Superior temporal gyrus (tissue), 1 donor: ENCODE results near the gene PTPRO.

Experiments used
- DNase-seq: peaks from one replicate; pipeline ENCODE4 v3.0.0-alpha.2; 2016; ENCODE audit errors: extremely low spot score

The PTPRO gene

DNA sequence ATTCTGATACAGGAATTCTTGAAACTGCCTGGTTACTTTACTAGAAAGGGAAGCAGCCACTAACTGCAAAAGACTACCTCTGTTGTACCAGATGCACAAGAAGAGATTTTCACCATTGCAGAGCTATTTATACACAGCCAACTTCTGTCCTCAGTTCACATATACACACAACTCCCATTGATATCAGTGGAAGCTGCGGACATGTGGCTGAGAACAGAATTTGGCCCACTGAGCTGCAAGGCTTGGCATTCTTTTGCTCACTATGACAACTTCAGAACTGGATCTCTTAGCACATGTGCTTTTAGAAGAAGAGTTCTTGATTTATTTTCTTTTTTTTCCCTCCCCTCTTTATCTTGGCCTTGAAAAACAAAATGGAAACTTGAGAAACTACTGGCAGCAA is 28.3 kb downstream of the PTPRO start:
- DNase-seq = peak; percentile 55

DNA sequence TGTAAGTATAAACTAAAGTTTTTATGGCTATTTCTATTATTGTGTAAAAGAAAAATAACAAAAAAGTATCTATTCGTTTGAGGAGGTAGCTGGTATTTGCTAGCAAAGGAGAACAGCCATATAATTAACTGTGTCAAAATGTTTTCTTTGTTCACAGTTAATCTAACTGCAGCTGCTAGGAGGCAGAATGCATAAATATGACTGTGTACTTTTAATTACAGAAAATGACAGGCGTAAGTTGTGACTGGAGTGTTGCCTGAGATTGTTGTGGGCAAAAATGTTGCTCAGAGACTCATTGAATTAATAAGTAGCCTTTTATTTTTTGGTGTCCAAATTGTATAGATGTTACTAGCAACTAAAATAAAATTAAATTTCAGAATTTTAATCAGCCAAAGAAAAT is 33.5 kb downstream of the PTPRO start:
- DNase-seq = no peak

DNA sequence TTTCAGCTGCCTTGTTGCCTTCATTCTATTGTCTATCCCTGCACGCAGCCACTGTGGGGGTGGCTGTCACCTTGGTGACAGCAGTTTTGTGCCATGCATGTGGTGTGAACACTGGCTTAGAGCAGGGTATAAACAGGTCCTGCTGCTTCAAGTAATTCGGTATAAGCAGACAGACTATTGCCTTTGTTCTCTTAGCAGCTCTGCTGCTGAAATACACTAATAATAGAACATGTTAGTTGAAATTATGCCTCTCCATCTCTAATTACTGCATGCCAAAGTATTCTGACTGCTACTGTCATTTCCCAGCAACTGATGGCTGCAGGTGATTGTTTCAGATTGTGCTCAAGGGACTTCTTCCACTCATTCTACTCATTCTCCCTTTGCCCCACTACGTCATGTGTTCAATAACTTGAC is 34.6 kb downstream of the PTPRO start:
- no peak for DNase-seq

DNA sequence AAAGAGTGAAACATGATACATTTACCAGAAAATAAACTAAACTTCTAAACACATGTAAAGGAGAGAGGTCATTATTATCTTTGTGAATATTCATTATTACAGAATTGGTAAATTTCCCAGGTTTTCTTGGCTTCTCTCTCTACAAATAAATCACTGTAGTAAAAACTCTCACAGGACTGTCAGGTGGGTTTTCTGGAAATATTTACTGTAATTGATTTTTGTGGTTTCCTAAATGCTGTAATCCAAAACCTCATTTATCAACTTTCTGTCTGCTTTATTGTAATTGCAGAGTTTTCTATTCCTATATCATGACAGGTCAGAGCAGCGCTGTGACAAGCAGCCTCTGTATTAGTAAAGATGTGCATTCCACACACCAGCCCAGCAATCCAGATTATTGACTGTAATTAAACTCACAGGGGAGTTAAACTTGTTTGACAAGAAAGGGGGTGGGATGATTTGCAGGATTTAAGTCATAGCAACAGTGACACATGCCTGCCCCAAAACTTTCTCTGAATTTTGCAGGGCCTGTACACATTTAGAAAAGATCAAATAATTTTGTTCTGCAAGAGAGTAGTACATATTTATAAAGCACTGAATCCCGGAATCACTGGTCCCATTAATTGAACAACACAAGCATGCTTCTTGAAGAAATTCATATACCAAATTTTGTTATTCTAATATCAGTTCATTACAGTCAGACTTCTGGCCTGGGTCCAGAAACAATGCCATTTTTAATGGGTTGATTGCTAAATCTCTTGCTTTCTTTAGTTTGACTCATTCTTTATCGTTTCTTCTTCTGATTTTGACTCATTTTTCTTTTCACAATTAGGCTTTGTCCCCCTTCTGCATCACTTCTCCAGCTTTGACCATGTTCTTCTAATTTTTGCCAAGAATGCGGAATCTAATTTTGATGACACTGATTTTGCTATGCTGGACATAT is 42.2 kb downstream of the PTPRO start:
- no peak for DNase-seq

DNA sequence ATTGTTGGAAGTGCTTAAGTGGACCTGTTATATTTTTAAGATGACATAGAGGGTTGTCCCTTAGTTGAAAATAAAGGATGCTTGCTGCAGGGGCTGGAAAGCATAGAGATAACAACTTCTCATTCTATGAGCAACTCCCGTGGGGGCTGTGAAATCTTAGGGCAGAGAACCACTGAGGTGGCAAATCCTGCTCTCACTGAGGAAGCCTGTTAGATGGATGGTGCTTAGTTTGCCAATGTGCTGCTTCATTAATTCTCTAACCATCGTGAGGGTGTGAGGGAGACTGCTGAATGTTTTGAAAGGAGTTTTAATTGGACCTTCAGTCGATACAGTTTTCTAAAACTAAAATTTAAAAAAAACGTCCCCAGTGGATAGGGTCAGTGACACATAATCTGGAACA is 46.5 kb downstream of the PTPRO start:
- no peak for DNase-seq

DNA sequence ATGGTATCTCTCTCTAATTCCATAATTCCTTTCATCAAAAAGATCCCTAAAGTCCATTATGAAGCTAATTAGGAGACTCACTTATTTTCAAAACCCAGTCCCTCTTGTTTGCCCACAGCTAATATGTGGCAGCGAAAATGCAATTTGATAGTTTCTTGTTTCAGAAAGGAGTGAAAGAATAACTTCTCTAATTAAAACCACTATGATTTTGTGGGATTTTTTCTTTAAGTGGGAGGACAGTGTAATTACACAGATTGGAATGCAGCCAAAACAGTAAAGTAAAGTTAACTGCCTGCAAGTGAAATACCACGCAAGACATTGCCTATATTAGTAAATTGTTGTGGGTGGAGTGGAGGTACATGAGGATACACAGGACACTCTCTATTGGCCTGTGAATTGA is 50.0 kb downstream of the PTPRO start:
- DNase-seq = no peak

DNA sequence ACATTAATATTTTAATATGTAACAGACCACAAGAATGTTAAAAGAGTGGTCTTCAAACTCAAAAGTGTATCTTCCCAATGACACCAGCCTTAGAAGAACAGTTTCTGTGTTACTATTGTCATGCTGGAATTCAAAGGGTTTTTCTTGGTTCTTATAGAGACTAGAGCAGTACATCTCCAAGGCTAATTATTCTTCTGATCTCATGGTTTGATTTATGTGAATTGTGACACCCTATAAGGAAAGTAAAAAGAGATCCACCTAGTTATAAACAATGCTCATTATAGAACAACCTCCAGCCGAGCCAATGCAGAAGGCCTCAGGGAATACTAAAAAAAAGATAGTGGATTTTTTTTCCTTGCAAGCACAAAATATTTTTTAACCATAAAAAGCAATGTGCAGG is 65.5 kb downstream of the PTPRO start:
- DNase-seq = no peak

DNA sequence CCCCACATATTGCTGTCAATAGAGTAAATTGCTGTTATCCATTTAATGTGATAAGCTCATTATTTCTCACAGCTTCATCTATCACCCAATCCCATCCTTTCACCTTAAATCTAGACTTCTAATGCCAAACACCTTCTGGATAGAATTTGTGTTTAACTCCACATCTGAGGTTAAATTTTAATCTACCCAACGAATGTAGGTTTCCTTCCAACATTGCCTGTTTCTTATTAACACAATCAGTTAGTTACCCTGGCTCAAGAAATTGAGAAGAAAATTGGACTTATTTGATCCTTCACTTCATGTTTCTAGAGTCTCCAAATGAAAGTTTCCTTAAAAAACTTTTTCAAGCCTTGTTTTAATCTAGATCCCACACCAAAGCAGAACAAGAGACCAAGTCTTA is 67.3 kb downstream of the PTPRO start:
- no peak for DNase-seq

DNA sequence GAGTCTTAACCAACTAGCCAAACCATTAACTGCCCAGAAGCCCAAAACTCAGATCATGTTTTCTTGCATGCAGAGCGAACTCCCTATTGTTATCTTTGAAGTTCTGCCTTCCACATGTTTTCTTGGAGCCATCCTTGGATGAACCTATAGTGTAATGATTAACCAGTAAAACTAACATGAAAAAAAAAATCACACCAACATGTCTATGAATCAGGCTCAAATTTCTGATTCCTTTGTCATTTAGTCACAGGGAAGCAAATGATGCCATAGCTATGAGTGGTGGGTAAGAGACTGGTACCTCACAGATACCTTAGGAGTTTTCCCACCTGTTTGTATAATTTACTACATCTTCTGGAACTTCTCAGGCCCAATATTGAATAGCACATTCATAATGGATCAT is 70.7 kb downstream of the PTPRO start:
- no peak for DNase-seq

DNA sequence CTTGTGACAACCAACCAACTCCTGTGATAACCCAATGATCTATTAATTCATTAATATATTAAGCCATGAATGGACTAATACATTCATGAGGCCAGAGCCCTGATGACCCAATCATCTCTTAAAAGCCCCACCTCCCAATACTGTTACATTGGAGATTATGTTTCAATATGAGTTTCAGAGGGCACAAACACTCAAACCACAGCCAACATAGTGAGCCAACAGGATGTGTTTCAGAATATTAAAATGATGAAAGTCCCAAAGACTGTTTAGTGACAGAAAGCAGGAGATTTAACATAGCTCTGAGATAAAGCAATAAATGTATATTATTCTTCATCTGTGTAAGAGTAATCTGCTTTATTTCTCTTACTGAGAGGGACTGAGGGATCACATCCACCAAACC is 71.7 kb downstream of the PTPRO start:
- no peak for DNase-seq

DNA sequence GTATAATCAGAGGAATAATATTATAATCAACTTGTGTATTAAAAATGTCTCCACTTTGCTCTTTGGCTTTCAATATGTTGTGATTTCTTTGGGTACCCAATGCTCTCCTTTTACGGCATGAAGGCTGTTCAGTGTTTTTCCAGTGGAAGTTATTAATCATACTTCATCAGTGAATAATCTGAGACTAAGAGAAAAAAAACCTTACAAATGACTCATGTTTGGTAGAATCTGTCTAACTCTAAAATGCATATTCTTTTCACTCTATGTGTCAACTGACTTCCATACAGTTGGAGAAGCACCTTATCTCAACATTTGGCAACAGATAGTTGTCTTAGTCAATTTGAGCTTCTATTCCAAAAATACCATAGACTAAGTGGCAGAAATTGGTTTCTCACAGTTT is 82.2 kb downstream of the PTPRO start:
- DNase-seq = no peak

DNA sequence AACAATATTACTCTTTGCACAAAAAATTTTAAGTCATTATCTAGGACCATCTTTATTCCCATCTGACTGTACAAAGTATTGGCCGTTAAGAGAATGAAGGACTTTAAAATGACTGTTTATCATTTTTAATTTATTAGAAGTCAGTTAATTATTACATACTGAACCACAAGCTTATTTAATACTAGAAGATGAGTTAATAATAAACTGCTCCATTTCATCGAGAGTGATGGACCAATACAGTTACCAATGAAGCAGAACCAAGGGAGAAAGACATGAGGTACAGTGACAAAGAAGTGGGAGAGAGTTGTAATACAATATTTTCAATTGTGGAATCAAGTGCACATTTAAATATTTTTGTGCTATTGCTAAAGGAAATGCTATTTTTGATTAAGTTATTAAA is 83.3 kb downstream of the PTPRO start:
- no peak for DNase-seq

DNA sequence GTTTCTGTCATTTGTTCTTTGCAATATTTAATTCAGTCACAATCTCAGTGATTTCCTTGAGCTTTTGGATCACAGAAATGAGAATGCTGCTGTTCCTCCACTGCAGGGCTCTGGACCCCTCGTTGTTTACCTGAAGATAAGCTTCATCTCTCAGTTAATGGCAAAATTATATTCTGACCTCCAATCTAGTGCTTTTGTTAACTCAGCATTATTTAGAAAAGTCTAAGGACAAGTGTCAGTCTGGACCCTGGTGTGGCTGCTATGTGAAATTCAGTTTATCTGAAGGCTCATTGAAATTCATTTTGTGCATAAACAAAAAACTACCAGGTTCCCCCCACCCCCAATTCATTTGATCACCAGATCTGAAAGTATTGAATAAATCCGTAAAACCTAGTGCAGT is 84.7 kb downstream of the PTPRO start:
- no peak for DNase-seq

DNA sequence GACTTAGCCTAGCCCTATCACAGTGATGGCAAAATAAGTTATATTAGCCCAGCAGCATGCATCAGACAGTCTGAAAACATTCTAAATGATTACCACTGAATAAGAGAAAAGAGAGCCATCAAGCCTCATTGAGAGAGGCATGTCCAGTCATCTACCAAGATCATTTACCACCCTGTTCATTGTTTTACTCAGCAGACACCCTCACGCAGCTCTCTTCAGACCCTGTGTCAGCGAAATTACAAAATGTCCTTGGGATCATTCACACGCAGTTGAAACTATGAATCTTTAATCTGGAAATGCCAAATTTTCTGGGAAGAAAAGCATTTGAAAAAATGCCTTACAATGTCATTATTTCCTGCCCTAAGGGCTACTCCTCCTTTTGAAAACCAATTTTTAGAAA is 89.5 kb downstream of the PTPRO start:
- no peak for DNase-seq

DNA sequence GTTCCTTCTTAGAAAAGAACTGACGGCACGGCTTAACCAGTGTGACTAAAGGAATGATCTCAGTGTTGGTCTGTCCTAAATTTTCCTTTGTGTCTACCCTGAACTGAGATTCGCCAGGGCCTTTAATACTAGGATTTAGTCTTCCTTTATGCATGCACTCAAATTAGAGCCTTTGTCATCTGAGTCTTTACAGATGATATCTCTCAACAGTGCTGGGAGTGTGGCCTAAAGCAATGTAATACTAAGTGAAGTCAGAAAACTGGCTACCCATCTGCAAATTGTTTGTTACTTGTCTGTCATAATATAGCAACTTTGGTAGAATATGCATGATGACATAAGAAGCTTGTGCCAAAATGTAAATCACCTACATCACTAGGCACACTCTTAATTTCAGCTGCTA is 95.4 kb downstream of the PTPRO start:
- no peak for DNase-seq

DNA sequence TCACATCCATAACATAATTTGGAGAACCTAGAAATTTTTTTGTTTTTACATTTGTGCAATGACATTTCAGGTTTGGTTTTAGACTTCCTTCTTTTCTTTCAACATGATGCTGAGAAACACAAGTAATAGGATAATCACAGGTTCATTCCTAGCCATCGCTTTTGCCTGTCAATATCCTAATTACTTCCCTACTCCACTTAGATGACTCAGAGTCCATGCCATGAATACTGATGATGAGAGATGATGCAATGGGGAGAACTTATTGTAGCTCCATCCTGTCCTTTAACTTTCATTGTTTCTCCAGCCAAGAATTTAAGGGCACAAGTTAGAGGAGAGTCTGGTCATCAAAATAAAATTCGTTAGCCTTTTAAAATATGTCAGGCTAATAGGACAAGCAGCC is 101.3 kb downstream of the PTPRO start:
- DNase-seq = no peak

DNA sequence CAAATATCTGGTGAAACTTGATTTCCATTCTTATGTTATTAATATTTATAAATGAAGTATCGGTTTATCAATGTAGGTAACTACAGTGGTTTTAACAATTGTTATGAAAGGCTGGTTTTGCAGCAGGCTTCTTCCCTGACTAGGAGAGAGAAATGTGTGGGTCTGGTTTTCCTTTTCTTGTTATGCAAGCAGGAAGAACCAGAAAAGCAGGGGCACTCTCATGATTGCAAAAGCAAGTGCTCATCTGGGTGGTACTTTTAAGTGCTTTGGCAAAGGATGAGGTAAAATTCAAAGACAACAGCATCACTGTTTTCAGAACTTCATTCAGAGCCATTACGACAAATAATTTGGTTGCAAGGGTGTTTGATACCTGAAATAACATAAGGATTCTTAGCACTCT is 105.6 kb downstream of the PTPRO start:
- DNase-seq = no peak

DNA sequence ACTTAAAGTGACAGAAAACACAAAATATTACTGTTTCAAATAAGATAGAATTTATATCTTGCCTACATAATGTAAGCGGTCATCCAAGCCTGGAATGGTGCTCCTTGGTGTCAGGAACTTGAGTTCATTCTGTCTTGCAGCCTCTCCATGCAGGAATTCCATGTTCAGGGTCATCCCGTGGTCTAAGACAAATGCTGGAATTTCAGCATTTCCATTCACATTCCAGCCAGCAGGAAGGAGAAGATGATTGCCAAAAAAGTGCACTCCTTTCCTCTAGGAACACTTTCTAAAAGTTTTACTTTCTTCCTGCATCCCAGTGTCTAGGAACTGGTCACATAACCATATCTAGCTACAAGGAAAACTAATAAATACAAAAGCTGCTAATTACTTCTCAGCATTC is 106.3 kb downstream of the PTPRO start:
- DNase-seq = no peak

DNA sequence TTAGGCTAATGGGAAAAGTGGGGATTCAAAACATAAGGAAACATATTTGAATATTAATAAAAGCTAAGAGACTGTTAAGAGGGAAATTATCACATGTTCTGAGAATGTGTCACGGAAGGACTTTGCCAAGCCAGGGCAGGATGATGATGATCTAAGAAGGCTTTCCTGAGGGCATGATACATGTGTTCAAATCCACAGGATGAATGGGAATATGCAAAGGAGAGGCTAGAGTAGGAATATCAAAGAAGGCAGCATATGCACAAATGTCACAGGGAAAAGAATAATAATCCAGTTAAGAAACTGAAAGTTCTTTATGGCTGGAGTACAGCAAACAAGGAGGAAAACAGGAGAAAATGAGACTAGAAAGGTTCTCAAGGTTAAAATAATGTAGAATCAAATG is 107.0 kb downstream of the PTPRO start:
- no peak for DNase-seq

DNA sequence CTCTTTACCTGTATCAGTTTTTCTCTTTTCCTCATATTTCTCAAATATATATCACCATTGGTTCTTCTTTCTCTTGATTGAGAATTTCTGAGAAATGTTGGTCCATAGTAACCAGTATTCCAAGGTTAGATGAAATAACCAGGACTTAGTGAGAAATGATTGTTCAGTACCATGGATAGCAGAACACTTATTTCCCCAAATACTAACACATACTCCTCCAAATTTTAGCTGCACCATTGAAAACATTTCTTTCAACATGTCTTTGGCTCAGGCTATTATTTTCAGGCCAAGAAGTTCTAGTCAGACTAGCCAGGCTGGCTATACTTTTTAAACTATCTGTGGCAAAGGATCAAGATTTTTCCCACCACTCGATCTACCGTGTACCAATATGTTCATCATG is 113.3 kb downstream of the PTPRO start:
- no peak for DNase-seq

DNA sequence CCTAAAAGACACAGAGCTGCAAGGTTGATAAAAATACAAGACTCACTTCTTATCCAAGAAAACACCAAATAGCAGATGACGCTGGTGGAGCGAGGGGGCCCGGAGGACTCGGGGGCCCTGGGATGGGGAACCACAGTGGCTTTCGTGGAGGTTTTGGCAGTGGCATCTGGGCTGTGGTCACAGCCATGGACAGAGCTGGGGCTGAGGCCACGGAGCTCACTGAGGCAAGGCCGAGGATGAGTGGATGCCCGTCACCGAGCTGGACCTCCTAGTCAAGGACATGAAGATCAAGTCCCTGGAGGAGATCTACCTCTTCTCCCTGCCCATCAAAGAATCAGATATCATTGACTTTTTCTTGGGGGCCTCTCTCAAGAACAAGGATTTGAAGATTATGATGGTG is 117.2 kb downstream of the PTPRO start:
- no peak for DNase-seq

DNA sequence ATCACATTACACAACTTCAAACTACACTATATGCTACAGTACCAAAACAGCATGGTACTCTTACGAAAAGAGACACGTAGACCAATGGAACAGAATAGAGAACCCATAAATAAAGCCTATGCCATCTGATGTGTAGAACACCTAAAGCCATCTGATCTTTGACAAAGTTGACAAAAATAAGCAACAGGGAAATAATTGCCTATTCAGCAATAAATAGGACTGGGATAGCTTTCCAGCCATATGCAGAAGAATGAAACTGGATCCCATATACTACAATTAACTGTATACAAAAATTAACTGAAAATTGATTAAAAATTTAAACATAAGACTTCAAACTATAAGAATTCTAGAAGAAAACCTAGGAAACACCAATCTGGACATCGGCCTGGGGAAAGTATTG is 120.7 kb downstream of the PTPRO start:
- DNase-seq = no peak

DNA sequence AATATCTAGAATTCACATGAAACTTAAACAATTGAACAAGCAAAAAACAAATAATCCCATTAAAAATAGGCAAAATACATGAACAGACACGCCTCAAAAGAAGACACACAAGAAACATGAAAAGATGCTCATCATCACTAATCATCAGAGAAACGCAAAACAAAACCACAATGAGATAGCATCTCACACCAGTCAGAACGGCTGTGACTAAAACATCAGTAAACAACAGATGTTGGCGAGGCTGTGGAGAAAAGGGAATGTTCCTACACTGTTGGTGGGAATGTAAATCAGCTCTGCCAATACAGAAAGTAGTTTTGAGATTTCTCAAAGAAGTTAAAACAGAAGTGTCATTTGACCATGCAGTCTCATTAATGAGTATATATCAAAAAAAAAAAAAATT is 121.3 kb downstream of the PTPRO start:
- no peak for DNase-seq

DNA sequence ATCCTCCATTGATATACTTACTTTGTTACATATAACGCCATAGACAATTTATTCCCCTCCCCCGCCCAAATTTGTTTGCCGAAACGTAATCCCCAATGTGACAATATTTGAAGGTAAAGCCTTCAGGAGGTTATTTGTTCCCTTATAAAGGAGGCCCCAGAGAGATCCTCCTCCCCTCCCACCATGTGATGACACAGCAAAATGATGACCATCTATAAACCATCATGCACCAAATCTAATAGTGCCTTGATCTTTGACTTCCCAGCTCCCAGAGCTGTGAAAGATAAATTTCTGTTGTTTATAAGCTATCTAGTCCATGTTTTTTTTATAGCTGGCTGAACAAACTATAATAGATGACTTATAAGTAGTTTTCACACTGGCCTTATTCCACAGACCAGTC is 122.2 kb downstream of the PTPRO start:
- DNase-seq = no peak
